KMS-11 (cell line): ENCODE results near the gene CKAP5.

Experiments used
- H2AFZ ChIP-seq: fragments of 200-600 bp; sonication (generic); 2 replicates; pipeline ENCODE4 v1.6.1; 2016; ENCODE audit warnings: antibody characterized with exemption, mixed run types, low read depth
- H3K27ac ChIP-seq: fragments of 200-600 bp; sonication (generic); 2 replicates; pipeline ENCODE4 v1.6.1; 2016; ENCODE audit warnings: mild to moderate bottlenecking, mixed run types
- H3K27me3 ChIP-seq: fragments of 200-600 bp; sonication (generic); 2 replicates; pipeline ENCODE4 v1.6.1; 2017; ENCODE audit warnings: mild to moderate bottlenecking, low read depth, mixed run types, moderate library complexity; ENCODE audit not compliant: insufficient read depth
- H3K36me3 ChIP-seq: fragments of 200-600 bp; sonication (generic); 2 replicates; pipeline ENCODE4 v1.6.1; 2017; ENCODE audit warnings: mild to moderate bottlenecking, mixed run types; ENCODE audit not compliant: insufficient read depth
- H3K4me1 ChIP-seq: fragments of 200-600 bp; sonication (generic); 2 replicates; pipeline ENCODE4 v1.6.1; 2016; ENCODE audit warnings: mild to moderate bottlenecking, low read depth, mixed run types; ENCODE audit not compliant: poor library complexity, severe bottlenecking
- H3K4me2 ChIP-seq: fragments of 200-600 bp; sonication (generic); 2 replicates; pipeline ENCODE4 v1.7.0; 2016; ENCODE audit warnings: mild to moderate bottlenecking, mixed run types
- H3K4me3 ChIP-seq: fragments of 200-600 bp; sonication (generic); IDR thresholded peaks from 2 replicates; pipeline ENCODE4 v1.6.1; 2017; ENCODE audit warnings: low read depth, low read length, mixed read lengths; ENCODE audit not compliant: insufficient read depth
- H3K79me2 ChIP-seq: fragments of 200-600 bp; sonication (generic); 2 replicates; pipeline ENCODE4 v1.6.1; 2016; ENCODE audit warnings: low read depth, mixed run types; ENCODE audit not compliant: insufficient read depth
- H3K9ac ChIP-seq: fragments of 200-600 bp; sonication (generic); 2 replicates; pipeline ENCODE4 v1.6.1; 2016; ENCODE audit warnings: mild to moderate bottlenecking, mixed run types
- H4K20me1 ChIP-seq: fragments of 200-600 bp; sonication (generic); 2 replicates; pipeline ENCODE4 v1.6.1; 2016; ENCODE audit warnings: mild to moderate bottlenecking, mixed run types; ENCODE audit not compliant: insufficient read depth
- CTCF ChIP-seq: fragments of 200-600 bp; sonication (generic); conservative IDR thresholded peaks from 2 replicates; pipeline ENCODE4 v1.6.1; 2017; ENCODE audit warnings: low read depth, mild to moderate bottlenecking, antibody characterized with exemption, low read length, moderate library complexity, mixed read lengths

The CKAP5 gene

GRCh38 chr11:46697723-46698122, 148.4 kb downstream of the CKAP5 start:
- Histone ChIP-seq H4K20me1 (no peaks in the 10 kb centered on the region), H3K4me1 (peaks cover 30% of the 10 kb centered on the region), H3K79me2 (peaks cover 42% of the 10 kb centered on the region), H3K27ac (no peak overlapping the region), H3K4me2 (no peak overlapping the region), H3K9ac (no peak overlapping the region), H2AFZ (no peak overlapping the region), H3K36me3 (no peaks in the 10 kb centered on the region), H3K27me3 (no peaks in the 10 kb centered on the region), H3K4me3 (no peak overlapping the region)
- TF ChIP-seq CTCF: no peak

- H3K27ac ChIP-seq: no peak overlapping the region
- H3K4me1 ChIP-seq: peaks cover 26% of the 10 kb centered on the region
- H3K4me2 ChIP-seq: no peak overlapping the region
- no peak overlapping the region for H3K4me3 ChIP-seq
- no peak overlapping the region for H2AFZ ChIP-seq
- H3K9ac ChIP-seq: no peak overlapping the region
- no peaks in the 10 kb centered on the region for H4K20me1 ChIP-seq
- H3K79me2 ChIP-seq: peaks cover 38% of the 10 kb centered on the region
- H3K27me3 ChIP-seq: no peaks in the 10 kb centered on the region
- H3K36me3 ChIP-seq: no peaks in the 10 kb centered on the region
- TF ChIP-seq CTCF: no peak
These were observed 148.8 kb downstream of the CKAP5 start for GRCh38 chr11:46697303-46697702.

GRCh38 chr11:46696212-46696558, 149.9 kb downstream of the CKAP5 start:
- Histone ChIP-seq H3K27me3 (no peaks in the 10 kb centered on the region), H3K4me3 (no peak overlapping the region), H3K27ac (no peak overlapping the region), H2AFZ (no peak overlapping the region), H3K9ac (no peak overlapping the region), H3K36me3 (no peaks in the 10 kb centered on the region), H3K4me2 (no peak overlapping the region), H4K20me1 (no peaks in the 10 kb centered on the region), H3K4me1 (peaks cover 18% of the 10 kb centered on the region), H3K79me2 (peaks cover 27% of the 10 kb centered on the region)
- TF ChIP-seq CTCF: no peak

GRCh38 chr11:46695345-46696211, 150.5 kb downstream of the CKAP5 start:
- Histone ChIP-seq H2AFZ (no peak overlapping the region), H3K36me3 (no peaks in the 10 kb centered on the region), H3K4me3 (no peak overlapping the region), H3K4me1 (peaks cover 18% of the 10 kb centered on the region), H3K9ac (no peak overlapping the region), H3K27me3 (no peaks in the 10 kb centered on the region), H3K4me2 (no peak overlapping the region), H4K20me1 (no peaks in the 10 kb centered on the region), H3K79me2 (peaks cover 23% of the 10 kb centered on the region; the same call in 1 of the 2 replicates), H3K27ac (no peak overlapping the region)
- no peak for TF ChIP-seq CTCF
